Measurements from ENCODE around the gene DACH1. TPM values are rescaled to one million over a fixed set of nuclear protein-coding genes. Genes with fewer than 3 reads are reported as not detected.

Gene DACH1
- total RNA-seq, 4 donors from 2014 or later: 1.5 to 17.3 (median 3.3) TPM

DNA sequence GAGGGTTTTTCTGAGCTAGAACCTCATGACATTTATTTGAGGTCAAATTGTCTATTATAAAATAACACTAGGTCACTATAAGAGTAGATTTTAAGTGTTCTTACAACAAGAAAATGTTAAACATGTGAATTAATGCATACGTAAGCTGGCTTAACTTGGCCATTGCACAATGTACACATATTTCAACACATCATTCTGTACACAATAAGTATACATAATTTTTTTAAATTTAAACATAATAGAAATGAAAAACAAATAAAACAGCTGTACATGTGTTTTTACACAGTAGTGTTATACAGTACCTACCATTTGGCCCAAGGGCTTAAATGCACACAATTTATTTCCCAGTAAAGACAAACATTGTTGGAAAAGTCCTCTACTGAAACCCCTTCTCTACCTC, 269.9 kb downstream of the DACH1 start:
- in situ Hi-C loops (cut with MboI; ENCODE audit: low pct_ligation_motif_present in 1 of 4, low pct_unique_long_range_greater_than_20kb in 1 of 4, low sequenced_read_pairs in 3 of 4): no loop called here
- no peak overlapping the region for H3K27ac ChIP-seq
- intact Hi-C loops (cut with DNase I; ENCODE audit: low total_unique reads): no loop called here
- WGBS, 2 donors (ENCODE audit: low coverage in 1 of 2): 89 to 93% methylated on average over 1 of the region's 1 CpG
- H3K4me3 ChIP-seq: no peak overlapping the region
- H3K36me3 ChIP-seq: no peaks in the 10 kb centered on the region
- H3K4me1 ChIP-seq: no peaks in the 10 kb centered on the region
- no peak for DNase-seq
- no peaks in the 10 kb centered on the region for H3K9me3 ChIP-seq
- no peaks in the 10 kb centered on the region for H3K27me3 ChIP-seq
- TF ChIP-seq, protein P1, sequence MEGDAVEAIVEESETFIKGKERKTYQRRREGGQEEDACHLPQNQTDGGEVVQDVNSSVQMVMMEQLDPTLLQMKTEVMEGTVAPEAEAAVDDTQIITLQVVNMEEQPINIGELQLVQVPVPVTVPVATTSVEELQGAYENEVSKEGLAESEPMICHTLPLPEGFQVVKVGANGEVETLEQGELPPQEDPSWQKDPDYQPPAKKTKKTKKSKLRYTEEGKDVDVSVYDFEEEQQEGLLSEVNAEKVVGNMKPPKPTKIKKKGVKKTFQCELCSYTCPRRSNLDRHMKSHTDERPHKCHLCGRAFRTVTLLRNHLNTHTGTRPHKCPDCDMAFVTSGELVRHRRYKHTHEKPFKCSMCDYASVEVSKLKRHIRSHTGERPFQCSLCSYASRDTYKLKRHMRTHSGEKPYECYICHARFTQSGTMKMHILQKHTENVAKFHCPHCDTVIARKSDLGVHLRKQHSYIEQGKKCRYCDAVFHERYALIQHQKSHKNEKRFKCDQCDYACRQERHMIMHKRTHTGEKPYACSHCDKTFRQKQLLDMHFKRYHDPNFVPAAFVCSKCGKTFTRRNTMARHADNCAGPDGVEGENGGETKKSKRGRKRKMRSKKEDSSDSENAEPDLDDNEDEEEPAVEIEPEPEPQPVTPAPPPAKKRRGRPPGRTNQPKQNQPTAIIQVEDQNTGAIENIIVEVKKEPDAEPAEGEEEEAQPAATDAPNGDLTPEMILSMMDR (IDR thresholded peaks at IDR 0.05): no peak
- TF ChIP-seq POLR2A (IDR thresholded peaks at IDR 0.05) (no peak), EP300 (IDR thresholded peaks at IDR 0.05; ENCODE audit: low read depth) (no peak), POLR2AphosphoS5 (IDR thresholded peaks at IDR 0.05) (no peak)

- intact Hi-C loops (cut with DNase I; ENCODE audit: low total_unique reads) (no loop called here), in situ Hi-C loops (cut with MboI; ENCODE audit: low pct_ligation_motif_present in 1 of 4, low pct_unique_long_range_greater_than_20kb in 1 of 4, low sequenced_read_pairs in 3 of 4) (no loop called here)
- TF ChIP-seq EP300 (IDR thresholded peaks at IDR 0.05; ENCODE audit: low read depth) (no peak), POLR2AphosphoS5 (IDR thresholded peaks at IDR 0.05) (no peak)
- no peaks in the 10 kb centered on the region for H3K36me3 ChIP-seq
- H3K4me3 ChIP-seq: no peak overlapping the region
- WGBS, 2 donors (ENCODE audit: low coverage in 1 of 2): 85 to 89% methylated on average over 3 of the region's 3 CpGs
- H3K27ac ChIP-seq: no peak overlapping the region
- H3K4me1 ChIP-seq: no peaks in the 10 kb centered on the region
- H3K27me3 ChIP-seq: no peaks in the 10 kb centered on the region
- no peak for DNase-seq
- H3K9me3 ChIP-seq: no peaks in the 10 kb centered on the region
Observed at GRCh38 chr13:71596116-71596515, 270.9 kb downstream of the DACH1 start.

DNA sequence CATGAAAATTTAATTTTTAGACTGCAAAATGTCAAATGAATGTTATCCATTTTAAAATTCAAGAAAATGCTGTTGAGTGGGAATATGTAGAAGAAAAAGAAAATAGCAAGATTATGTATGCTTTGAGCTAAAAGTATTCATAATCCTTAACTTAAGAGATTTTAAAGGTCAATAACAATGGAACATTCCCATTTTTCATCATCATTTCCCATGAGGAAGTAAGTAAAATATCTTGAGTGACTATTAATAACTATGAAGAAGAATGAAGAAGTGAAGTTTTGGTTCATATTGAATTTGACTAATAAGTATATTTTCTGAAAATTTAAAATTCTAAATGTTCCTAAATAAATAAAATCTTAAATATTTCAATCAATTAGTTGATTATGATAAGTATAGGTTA, 273.4 kb downstream of the DACH1 start:
- Histone ChIP-seq H3K27ac (no peak overlapping the region), H3K27me3 (no peaks in the 10 kb centered on the region), H3K4me3 (no peak overlapping the region), H3K4me1 (no peaks in the 10 kb centered on the region), H3K9me3 (no peaks in the 10 kb centered on the region), H3K36me3 (no peaks in the 10 kb centered on the region)
- TF ChIP-seq POLR2A (IDR thresholded peaks at IDR 0.05): no peak
- no peak for TF ChIP-seq EP300 (IDR thresholded peaks at IDR 0.05; ENCODE audit: low read depth)
- TF ChIP-seq, protein P1 (IDR thresholded peaks at IDR 0.05): no peak
- TF ChIP-seq POLR2AphosphoS5 (IDR thresholded peaks at IDR 0.05): no peak
- DNase-seq: no peak
- in situ Hi-C loops (cut with MboI; ENCODE audit: low pct_ligation_motif_present in 1 of 4, low pct_unique_long_range_greater_than_20kb in 1 of 4, low sequenced_read_pairs in 3 of 4) (no loop called here), intact Hi-C loops (cut with DNase I; ENCODE audit: low total_unique reads) (no loop called here)

GRCh38 chr13:71591374-71591773, 275.6 kb downstream of the DACH1 start:
- in situ Hi-C loops (cut with MboI; ENCODE audit: low pct_ligation_motif_present in 1 of 4, low pct_unique_long_range_greater_than_20kb in 1 of 4, low sequenced_read_pairs in 3 of 4) (no loop called here), intact Hi-C loops (cut with DNase I; ENCODE audit: low total_unique reads) (no loop called here)
- Histone ChIP-seq H3K4me3 (no peak overlapping the region), H3K9me3 (no peaks in the 10 kb centered on the region), H3K27me3 (no peaks in the 10 kb centered on the region), H3K27ac (no peak overlapping the region), H3K4me1 (no peaks in the 10 kb centered on the region), H3K36me3 (no peaks in the 10 kb centered on the region)
- TF ChIP-seq POLR2AphosphoS5 (IDR thresholded peaks at IDR 0.05) (no peak), EP300 (IDR thresholded peaks at IDR 0.05; ENCODE audit: low read depth) (no peak), POLR2A (IDR thresholded peaks at IDR 0.05) (no peak)
- TF ChIP-seq, protein P1 (IDR thresholded peaks at IDR 0.05): no peak
- DNase-seq: no peak

GRCh38 chr13:71590654-71591148, 276.3 kb downstream of the DACH1 start:
- H3K4me3 ChIP-seq: no peak overlapping the region
- no peaks in the 10 kb centered on the region for H3K9me3 ChIP-seq
- WGBS, 2 donors (ENCODE audit: low coverage in 1 of 2): 92 to 96% methylated on average over 3 of the region's 3 CpGs
- H3K27ac ChIP-seq: no peak overlapping the region
- DNase-seq: no peak
- TF ChIP-seq, protein P1 (IDR thresholded peaks at IDR 0.05): no peak
- TF ChIP-seq POLR2AphosphoS5 (IDR thresholded peaks at IDR 0.05): no peak
- in situ Hi-C loops (cut with MboI; ENCODE audit: low pct_ligation_motif_present in 1 of 4, low pct_unique_long_range_greater_than_20kb in 1 of 4, low sequenced_read_pairs in 3 of 4) (no loop called here), intact Hi-C loops (cut with DNase I; ENCODE audit: low total_unique reads) (no loop called here)
- no peaks in the 10 kb centered on the region for H3K36me3 ChIP-seq
- no peaks in the 10 kb centered on the region for H3K27me3 ChIP-seq
- H3K4me1 ChIP-seq: no peaks in the 10 kb centered on the region
